Peyer's patch (tissue), 4 donors: ENCODE results near the gene ATP2B2. TPM values are rescaled to one million over a fixed set of nuclear protein-coding genes. Genes with fewer than 3 reads are reported as not detected.

Source experiments
- DNase-seq, 3 donors: peaks; one replicate each; pipeline ENCODE4 v3.0.0-alpha.2; 2017 to 2019
- H3K27ac ChIP-seq, 4 donors: fragments of 200-600 bp; sonication (generic); one replicate each; pipeline ENCODE4 v1.5.1; 2016 to 2019
- H3K27me3 ChIP-seq, 2 donors: fragments of 200-600 bp; sonication (generic); one replicate each; pipeline ENCODE4 v1.5.1; 2019
- H3K36me3 ChIP-seq, 3 donors: fragments of 200-600 bp; sonication (generic); one replicate each; pipeline ENCODE4 v1.5.1; 2016 to 2019
- H3K4me1 ChIP-seq, 4 donors: fragments of 200-600 bp; sonication (generic); one replicate each; pipeline ENCODE4 v1.5.1; 2016 to 2019
- H3K4me3 ChIP-seq, 4 donors: fragments of 200-600 bp; sonication (generic); 1 replicate in 3 of 4; 2 replicates in 1 of 4; pipeline ENCODE4 v1.5.1; 2016 to 2019; ENCODE audit warnings: mild to moderate bottlenecking in 1 of 4
- H3K9me3 ChIP-seq, 4 donors: fragments of 200-600 bp; sonication (generic); one replicate each; pipeline ENCODE4 v1.5.1; 2016 to 2019; ENCODE audit warnings: mild to moderate bottlenecking in 1 of 4
- CTCF ChIP-seq, 6 experiments: fragments of 450-650 bp in 4 of 6; fragments of 200-600 bp in 2 of 6; sonication (generic) in 1 of 6; IDR thresholded peaks; one replicate each; pipeline ENCODE4 v1.5.1; 2017 to 2019; ENCODE audit warnings: antibody characterized with exemption in 6 of 6, mild to moderate bottlenecking in 3 of 6, moderate library complexity in 1 of 6
- POLR2A ChIP-seq, 2 donors: fragments of 450-650 bp; IDR thresholded peaks; one replicate each; pipeline ENCODE4 v1.5.1; 2017; ENCODE audit warnings: antibody characterized with exemption in 2 of 2, mild to moderate bottlenecking in 2 of 2, moderate library complexity in 2 of 2
- total RNA-seq, 4 donors: library from RNA; depleted of rRNA; stranded (reverse); fragments of >200 nt; gene quantifications; one replicate each; pipeline ENCODE4 v1.1.0, GENCODE V29; 2016

Gene ATP2B2
- total RNA-seq, 4 donors from 2014 or later: not detected

DNA sequence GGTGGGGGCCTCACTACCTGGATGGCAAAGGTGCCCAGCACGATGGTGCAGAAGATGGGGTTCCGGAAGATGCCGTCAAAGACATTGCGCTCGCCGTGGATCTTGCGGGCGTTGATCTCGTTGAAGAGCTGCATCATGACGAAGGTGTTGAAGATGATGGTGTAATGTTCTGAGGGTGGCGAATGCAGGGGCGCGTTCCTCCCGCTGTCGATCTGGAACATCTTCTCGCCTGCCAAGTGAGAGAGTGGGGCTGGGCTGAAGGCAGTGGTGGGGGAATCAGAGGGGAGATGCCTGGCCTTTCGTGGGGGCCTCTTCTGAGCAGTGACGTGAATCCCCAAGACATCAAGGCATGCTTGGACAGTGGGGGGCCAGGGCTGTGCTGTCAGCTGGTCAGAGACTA, 164.9 kb downstream of the ATP2B2 start:
- Histone ChIP-seq H3K9me3 (no peaks in the 10 kb centered on the region), H3K27ac (no peak overlapping the region), H3K4me1 (no peaks in the 10 kb centered on the region), H3K27me3 (no peaks in the 10 kb centered on the region), H3K4me3 (no peak overlapping the region), H3K36me3 (no peaks in the 10 kb centered on the region)
- no peak for DNase-seq
- TF ChIP-seq POLR2A (IDR thresholded peaks at IDR 0.05) (no peak), CTCF (IDR thresholded peaks at IDR 0.05) (no peak)

GRCh38 chr3:10340046-10340445, 165.3 kb downstream of the ATP2B2 start:
- no peak for TF ChIP-seq CTCF (IDR thresholded peaks at IDR 0.05)
- no peak for TF ChIP-seq POLR2A (IDR thresholded peaks at IDR 0.05)
- no peaks in the 10 kb centered on the region for H3K9me3 ChIP-seq
- no peaks in the 10 kb centered on the region for H3K36me3 ChIP-seq

GRCh38 chr3:10339376-10339955, 165.9 kb downstream of the ATP2B2 start:
- no peak for TF ChIP-seq CTCF (IDR thresholded peaks at IDR 0.05)
- no peak for TF ChIP-seq POLR2A (IDR thresholded peaks at IDR 0.05)
- Histone ChIP-seq H3K9me3 (no peaks in the 10 kb centered on the region), H3K4me3 (no peak overlapping the region), H3K27me3 (no peaks in the 10 kb centered on the region), H3K4me1 (no peaks in the 10 kb centered on the region), H3K27ac (no peak overlapping the region), H3K36me3 (no peaks in the 10 kb centered on the region)
- DNase-seq: no peak

More at GRCh38 chr3:10340046-10340445, 165.3 kb downstream of the ATP2B2 start:
- no peaks in the 10 kb centered on the region for H3K4me1 ChIP-seq
- H3K4me3 ChIP-seq: no peak overlapping the region
- H3K27ac ChIP-seq: no peak overlapping the region
- no peak for DNase-seq
- no peaks in the 10 kb centered on the region for H3K27me3 ChIP-seq

DNA sequence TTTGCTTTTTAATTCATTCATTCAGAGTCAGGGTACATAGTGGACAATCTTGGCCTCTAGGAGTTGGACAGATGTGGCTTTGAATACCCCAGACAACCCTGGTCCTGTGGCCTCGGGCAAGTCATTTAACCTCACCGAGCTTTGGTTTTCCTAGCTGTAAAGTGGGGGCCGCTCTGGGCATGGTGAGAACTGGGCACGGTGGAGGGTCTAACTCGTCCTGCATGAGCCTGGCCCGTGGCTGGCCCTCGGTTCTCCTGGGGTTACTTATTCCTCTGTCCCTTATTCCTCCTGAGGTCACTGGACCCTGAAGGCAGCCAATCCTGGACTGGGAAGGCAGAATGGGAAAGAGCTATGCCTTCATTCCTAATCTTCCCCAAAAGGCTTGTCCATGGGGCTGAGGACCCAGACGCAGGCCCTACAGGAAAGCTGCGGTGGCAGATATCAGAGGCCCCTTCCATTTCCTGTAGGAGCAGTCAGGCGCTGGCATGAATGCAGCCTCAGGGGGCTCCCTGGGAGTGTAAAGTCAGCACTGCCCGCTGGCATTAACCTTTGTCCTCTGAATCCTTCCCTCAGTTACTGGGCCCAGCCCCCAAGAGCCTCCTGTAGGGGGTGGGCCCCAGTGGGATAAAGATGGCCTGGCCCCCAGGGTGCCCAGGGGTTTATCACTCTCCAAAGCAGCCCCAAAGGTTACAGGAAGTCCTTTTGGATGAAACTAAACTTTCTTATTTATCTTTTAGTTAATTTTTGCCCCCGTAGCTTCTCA, 166.6 kb downstream of the ATP2B2 start:
- Histone ChIP-seq H3K4me1 (no peaks in the 10 kb centered on the region), H3K27ac (no peak overlapping the region), H3K27me3 (no peaks in the 10 kb centered on the region), H3K36me3 (no peaks in the 10 kb centered on the region), H3K4me3 (no peak overlapping the region), H3K9me3 (no peaks in the 10 kb centered on the region)
- DNase-seq: no peak
- TF ChIP-seq POLR2A (IDR thresholded peaks at IDR 0.05): no peak
- TF ChIP-seq CTCF (IDR thresholded peaks at IDR 0.05): no peak

- DNase-seq: no peak
- Histone ChIP-seq H3K4me3 (no peak overlapping the region), H3K4me1 (no peaks in the 10 kb centered on the region), H3K9me3 (no peaks in the 10 kb centered on the region), H3K36me3 (no peaks in the 10 kb centered on the region), H3K27me3 (no peaks in the 10 kb centered on the region), H3K27ac (no peak overlapping the region)
- TF ChIP-seq POLR2A (IDR thresholded peaks at IDR 0.05) (no peak), CTCF (IDR thresholded peaks at IDR 0.05) (no peak)
Measured at GRCh38 chr3:10338164-10338470, 167.3 kb downstream of the ATP2B2 start.
